Head of caudate nucleus (tissue), 42 donors: ENCODE measurements around the gene ST8SIA5.

Experiments
- DNase-seq, 42 donors: peaks; one replicate each; pipeline versions ENCODE4 v3.0.0 to v3.0.0-alpha.2; 2020 to 2021; ENCODE audit warnings: mixed read lengths in 7 of 42
- intact Hi-C: fragments of 100-400 bp; cut with DNase I; formaldehyde crosslinking; loops from one replicate; pipeline ENCODE4 v1.15.0; 2022

Gene ST8SIA5

GRCh38 chr18:46680784-46681695 lies 75.8 kb downstream of the ST8SIA5 start:
- intact Hi-C loops, result no loop called here
- DNase-seq, result no peak

DNA sequence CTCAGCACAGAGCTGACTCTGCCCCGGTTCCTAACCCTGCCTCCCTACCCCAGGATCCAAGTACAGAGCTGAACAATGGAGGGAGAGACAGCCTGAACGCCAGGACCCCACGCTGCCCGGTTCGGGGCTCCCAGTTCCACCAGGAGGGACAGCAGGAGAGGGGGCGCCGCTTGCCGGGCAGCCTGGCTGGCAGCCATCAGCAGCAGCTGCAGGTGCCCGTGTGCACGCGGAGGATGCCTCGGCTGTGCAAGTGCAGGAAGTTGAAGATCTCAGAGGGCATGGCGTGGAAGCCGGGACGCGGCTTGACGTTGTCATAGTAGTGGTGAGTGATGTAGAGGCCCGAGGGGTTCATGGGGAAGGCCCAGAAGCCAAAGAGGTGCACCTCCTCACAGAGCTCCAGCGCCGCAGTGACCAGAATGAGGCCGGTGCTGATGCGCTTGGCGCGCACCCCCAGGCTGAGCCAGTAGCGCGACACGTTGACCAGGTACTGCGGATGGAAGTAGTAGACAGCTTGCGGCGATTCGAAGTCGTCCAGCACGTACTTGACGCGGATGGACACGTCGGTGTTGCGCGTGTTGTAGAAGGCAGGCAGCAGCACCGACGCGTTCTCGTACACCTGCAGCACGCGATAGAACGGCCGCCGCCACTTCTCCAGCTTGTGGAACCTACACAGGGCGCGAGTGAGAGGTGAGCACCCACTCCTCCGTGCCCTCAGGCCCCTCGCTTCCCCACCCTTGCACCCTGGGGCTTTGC lies 76.8 kb downstream of the ST8SIA5 start:
- DNase-seq, result no peak
- intact Hi-C loops, result no loop called here

GRCh38 chr18:46678785-46679399 lies 78.0 kb downstream of the ST8SIA5 start:
- intact Hi-C loops, result no loop called here

DNA sequence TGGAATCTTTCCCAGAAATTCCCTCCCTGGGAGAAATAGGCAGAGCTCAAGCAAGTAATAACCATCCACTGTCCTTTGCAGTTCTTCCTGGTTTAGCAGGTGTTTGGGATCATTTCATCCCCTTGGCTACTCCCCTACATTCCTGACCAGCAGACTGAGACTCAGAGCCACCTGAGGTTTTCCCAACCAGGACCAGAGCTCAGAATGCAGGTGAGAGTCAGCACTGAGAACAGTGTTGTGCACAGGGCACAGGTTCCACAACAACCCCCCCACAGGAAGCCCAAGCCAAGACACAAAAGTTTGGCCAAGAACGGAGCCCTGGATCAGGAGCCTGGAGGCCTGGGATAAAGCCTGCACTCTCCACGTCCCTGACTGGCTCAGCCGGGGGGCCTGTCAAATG lies 78.8 kb downstream of the ST8SIA5 start:
- intact Hi-C loops, result no loop called here
- DNase-seq, result no peak

More at GRCh38 chr18:46678785-46679399, 78.0 kb downstream of the ST8SIA5 start:
- DNase-seq, result no peak

DNA sequence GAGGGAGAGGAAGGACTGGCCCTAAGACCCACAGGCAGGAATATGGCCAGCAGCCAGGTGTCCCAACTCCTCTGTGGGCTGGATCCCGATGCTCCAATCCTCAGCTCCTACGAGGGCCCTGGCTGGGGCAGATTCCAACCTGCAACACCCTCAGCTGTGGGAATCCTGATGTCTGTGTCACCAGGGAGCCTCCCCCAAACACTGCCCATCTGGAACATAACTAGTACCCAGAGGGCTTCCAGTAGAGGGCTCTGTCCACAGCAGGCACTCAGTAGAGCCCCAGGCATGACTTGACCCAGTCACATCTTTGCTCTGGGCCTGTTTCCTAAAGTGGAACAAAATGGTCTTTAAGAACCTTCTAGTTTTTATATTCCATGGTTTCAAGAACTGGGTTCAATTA lies 79.2 kb downstream of the ST8SIA5 start:
- intact Hi-C loops, result no loop called here
- DNase-seq, result no peak

- intact Hi-C loops, result no loop called here
- DNase-seq, result peak in 1 of 42 donors; percentile 53
Observed at GRCh38 chr18:46676182-46676835, 80.5 kb downstream of the ST8SIA5 start.

- intact Hi-C loops, result no loop called here
Observed at GRCh38 chr18:46675112-46675511, 81.7 kb downstream of the ST8SIA5 start.

GRCh38 chr18:46672062-46672970 lies 84.5 kb downstream of the ST8SIA5 start:
- no peak for DNase-seq
- intact Hi-C loops, result no loop called here

More at GRCh38 chr18:46675112-46675511, 81.7 kb downstream of the ST8SIA5 start:
- no peak for DNase-seq

DNA sequence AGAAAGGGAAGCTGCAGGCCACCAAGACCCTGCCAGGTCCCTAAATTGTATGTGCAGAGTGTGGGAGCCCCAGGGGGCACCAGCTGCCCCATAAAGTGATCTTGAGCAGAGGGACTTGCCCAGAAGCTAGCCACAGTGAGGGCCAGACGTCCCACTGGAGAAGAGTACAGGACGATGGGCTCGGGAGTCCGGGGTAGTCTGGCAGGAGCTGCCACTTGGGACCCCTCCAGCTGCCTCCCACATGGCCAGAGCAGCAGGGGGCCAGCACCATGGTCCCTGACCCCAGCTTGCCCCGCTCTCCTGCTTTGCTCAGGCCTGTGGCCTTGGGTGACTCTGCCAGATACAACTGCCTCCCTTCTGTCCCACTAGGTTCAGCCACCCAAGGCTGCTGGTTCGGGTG lies 88.2 kb downstream of the ST8SIA5 start:
- intact Hi-C loops, result loop anchor here (10.0 kb wide), 1 partner anchor 524 kb away; no protein-coding TSS in a partner anchor
- DNase-seq, result no peak

- intact Hi-C loops, result loop anchor here (10.0 kb wide), 1 partner anchor 523 kb away; no protein-coding TSS in a partner anchor
- peak in 2 of 42 donors; percentile 17 to 51 for DNase-seq
Observed at GRCh38 chr18:46668135-46668534, 88.7 kb downstream of the ST8SIA5 start.

- DNase-seq, result no peak
- intact Hi-C loops, result loop anchor here (10.0 kb wide), 1 partner anchor 519 kb away; no protein-coding TSS in a partner anchor
Observed at GRCh38 chr18:46663539-46663938, 93.3 kb downstream of the ST8SIA5 start.

DNA sequence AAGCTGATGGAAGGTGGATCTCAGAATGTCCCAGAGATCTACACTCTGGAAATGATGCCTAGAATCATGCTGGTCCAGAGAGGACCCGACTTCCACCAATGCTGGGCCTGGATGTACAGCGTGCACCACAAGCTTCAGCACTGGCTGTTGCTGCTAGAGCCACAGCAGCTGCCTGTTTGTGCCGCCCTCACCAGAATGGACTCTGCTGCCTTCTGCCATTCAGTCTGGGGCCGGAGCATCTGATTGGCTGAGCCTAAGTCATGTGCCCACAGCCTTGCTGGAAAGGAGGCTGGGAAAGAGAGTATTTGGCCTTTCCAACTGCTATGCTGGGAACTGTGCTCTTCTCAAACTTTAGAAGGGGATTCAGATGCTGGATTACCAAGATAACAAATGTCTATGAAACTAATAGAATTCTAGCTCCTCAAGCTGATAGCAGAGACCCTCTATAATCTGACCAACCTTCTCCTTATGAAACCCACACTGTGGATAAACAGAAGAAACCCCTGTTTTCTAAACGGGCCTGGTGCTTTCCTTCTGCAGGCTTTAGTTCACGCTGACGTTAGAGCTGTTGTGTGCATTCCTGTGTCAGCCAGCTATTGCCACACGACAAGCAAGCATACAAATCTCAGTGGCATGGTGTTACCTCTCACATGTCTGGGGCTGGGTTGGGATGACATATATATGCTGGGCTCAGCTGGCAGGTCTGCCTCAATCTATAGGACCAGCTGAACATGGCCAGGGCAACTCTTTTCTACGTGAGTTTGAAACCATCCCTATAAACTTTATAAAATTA lies 95.7 kb downstream of the ST8SIA5 start:
- DNase-seq, result peak; percentile 43 to 94 (median 88)
- intact Hi-C loops, result loop anchor here (10.0 kb wide), 1 partner anchor 516 kb away; no protein-coding TSS in a partner anchor

DNA sequence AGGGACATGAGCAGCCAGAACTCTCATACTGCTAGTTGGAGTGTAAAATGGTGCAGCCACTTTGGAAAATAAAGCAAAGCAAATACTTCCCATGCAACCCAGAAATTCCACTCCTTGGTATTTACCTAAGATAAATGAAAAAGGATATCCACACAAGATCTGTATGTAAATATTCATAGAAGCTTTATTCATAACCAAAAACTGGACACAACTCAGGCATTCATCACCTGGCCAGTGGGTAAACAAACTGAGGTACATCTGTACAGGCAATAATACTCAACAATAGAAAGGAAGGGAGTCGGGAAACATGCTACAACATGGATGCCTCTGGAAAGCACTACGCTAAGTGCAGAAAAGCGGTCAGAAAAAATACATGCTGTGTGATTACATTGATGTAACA lies 97.4 kb downstream of the ST8SIA5 start:
- DNase-seq, result no peak
- intact Hi-C loops, result loop anchor here (5.0 to 10.0 kb wide), 3 partner anchors 105 to 485 kb away; a partner anchor contains a TSS

GRCh38 chr18:46657115-46657955 lies 99.5 kb downstream of the ST8SIA5 start, which contains the start of gene LOXHD1:
TSS of gene LOXHD1 (minus strand) at chr18:46657220. CDS start at chr18:46657033, 187 bp downstream.
- intact Hi-C loops, result loop anchor here (5.0 to 10.0 kb wide), 3 partner anchors 103 to 483 kb away; a partner anchor contains a TSS

DNA sequence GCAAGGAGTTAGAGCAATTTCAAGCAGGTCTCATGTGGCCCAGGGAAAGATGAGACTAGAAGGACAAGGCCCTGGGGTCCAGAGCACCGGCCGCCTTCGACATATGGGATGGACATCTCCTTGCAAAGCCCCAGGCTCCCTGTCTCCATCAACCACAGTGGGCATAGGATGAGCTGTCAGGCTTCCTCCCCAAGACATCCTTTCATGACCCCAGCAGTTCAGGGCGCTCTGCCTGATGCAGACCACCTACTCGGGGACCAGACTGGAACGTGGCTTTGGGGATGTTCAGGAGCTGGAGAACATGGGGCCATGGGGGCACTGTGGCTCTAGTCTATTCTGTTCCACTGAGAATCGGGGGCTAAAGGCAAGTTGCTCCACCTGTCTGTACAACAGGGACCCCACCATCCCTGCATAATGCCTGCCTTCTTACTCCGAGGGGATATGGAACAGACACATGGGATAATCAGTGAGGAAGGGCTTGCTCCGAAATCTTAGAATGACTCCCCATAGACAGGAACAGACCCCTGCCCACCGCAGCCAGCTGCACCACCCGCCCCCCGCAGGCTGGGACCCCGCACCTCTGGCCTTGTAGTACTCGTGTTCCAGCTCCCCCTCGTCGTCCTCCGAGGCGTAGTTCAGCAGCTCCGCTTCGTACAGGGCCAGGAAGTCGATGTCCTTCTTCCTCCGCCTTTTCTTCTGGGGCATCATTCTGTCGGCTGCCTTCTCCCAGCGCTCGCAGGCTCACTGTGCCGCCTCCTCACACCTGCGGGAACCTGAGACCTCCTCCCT lies 100.3 kb downstream of the ST8SIA5 start:
- peak in 12 of 42 donors; percentile 13 to 46 (median 32) for DNase-seq
- intact Hi-C loops, result loop anchor here (5.0 to 10.0 kb wide), 3 partner anchors 102 to 482 kb away; a partner anchor contains a TSS

More at GRCh38 chr18:46657115-46657955, 99.5 kb downstream of the ST8SIA5 start, which contains the start of gene LOXHD1:
- peak in 7 of 42 donors; percentile 12 to 59 (median 23) for DNase-seq
